ENCODE measurements around the gene XCR1. TPM values are rescaled to one million over a fixed set of nuclear protein-coding genes. Genes with fewer than 3 reads are reported as not detected.

Gene XCR1
- total and polyA plus RNA-seq, 9 of the 15 experiments (the other 6 are each of a cell fraction or from before 2014, with no cell fraction given): not detected

GRCh38 chr3:46025139-46025538 lies 2.1 kb downstream of the XCR1 start:
- no peak for ATAC-seq
- Histone ChIP-seq H3K27me3 (ENCODE audit: control insufficient read depth in 2 of 2, insufficient read depth in 2 of 2, low read length in 2 of 2) (peaks cover 6 to 15% of the 10 kb centered on the region in 2 experiments; a peak in 4 of 5 replicates), H3K27ac (ENCODE audit: extremely low read depth, low read depth, low read length) (no peak overlapping the region), H2AFZ (ENCODE audit: low read depth, low read length) (no peak overlapping the region), H3K4me1 (replicated peaks in 1 of 2; ENCODE audit: control insufficient read depth in 2 of 2, insufficient read depth in 2 of 2, low read length in 2 of 2) (peaks cover 2 to 12% of the 10 kb centered on the region in 2 experiments; a peak in 3 of 5 replicates), H3K79me2 (ENCODE audit: control insufficient read depth, insufficient read depth, low read length) (no peaks in the 10 kb centered on the region), H3K4me3 (no peak overlapping the region), H4K20me1 (replicated peaks; ENCODE audit: control insufficient read depth, insufficient read depth, low read length) (no peaks in the 10 kb centered on the region), H3K9me3 (replicated peaks; ENCODE audit: control insufficient read depth, insufficient read depth, low read depth, low read length) (peaks cover 4% of the 10 kb centered on the region; the same call in 1 of the 2 replicates), H3K36me3 (ENCODE audit: control insufficient read depth, insufficient read depth, low read length) (no peaks in the 10 kb centered on the region), H3K4me2 (ENCODE audit: insufficient read depth, low read length) (no peak overlapping the region), H3K9me1 (ENCODE audit: control insufficient read depth, insufficient read depth, low read length) (no peaks in the 10 kb centered on the region), H3K9ac (ENCODE audit: insufficient read depth in 1 of 2, low read depth in 2 of 2, low read length in 2 of 2) (no peak overlapping the region)
- whole genome bisulfite sequencing (ENCODE audit: insufficient coverage, low coverage, missing lambda C conversion rate): 0% methylated on average over 1 of the region's 1 CpG
- BruUV-seq (replicated peaks): no TSS peak
- POLR2A ChIA-PET: no interaction called here
- in situ Hi-C loops (cut with MboI): no loop called here
- FAIRE-seq: no peak
- intact Hi-C loops (cut with micrococcal nuclease): no loop called here
- no peak for DNase-seq (ENCODE audit: extremely low read depth in 1 of 4, low spot score in 3 of 4)
- CTCF ChIA-PET (ENCODE audit: low intra/inter-chr PET ratio): no interaction called here
- TF ChIP-seq PML (IDR thresholded peaks at IDR 0.05; ENCODE audit: low read length): no peak
- TF ChIP-seq MBD2 (IDR thresholded peaks at IDR 0.05; ENCODE audit: borderline replicate concordance, low read depth): no peak
- no peak for TF ChIP-seq SAP30 (IDR thresholded peaks at IDR 0.05; ENCODE audit: borderline replicate concordance, insufficient read depth, low read depth, low read length, poor library complexity, severe bottlenecking)
- no peak for TF ChIP-seq ZBTB7A (IDR thresholded peaks at IDR 0.05; ENCODE audit: borderline replicate concordance, control insufficient read depth, low read depth, low read length)
- no peak for TF ChIP-seq RBM39 (optimal IDR thresholded peaks at IDR 0.05; ENCODE audit: low read depth, low read length)
- no peak for TF ChIP-seq SIN3B (IDR thresholded peaks at IDR 0.05; ENCODE audit: low read depth)
- no peak for TF ChIP-seq ZNF277 (CRISPR knock-in tag; IDR thresholded peaks at IDR 0.05; ENCODE audit: borderline replicate concordance)
- TF ChIP-seq ZHX1 (conservative IDR thresholded peaks at IDR 0.05; ENCODE audit: low read length): no peak
- TF ChIP-seq NR3C1 (CRISPR knock-in tag; IDR thresholded peaks at IDR 0.05): no peak
- TF ChIP-seq HNRNPK (IDR thresholded peaks at IDR 0.05; ENCODE audit: low read depth, low read length, poor library complexity, severe bottlenecking): no peak
- TF ChIP-seq ZNF239 (CRISPR knock-in tag; IDR thresholded peaks at IDR 0.05): no peak
- TF ChIP-seq CREB5 (CRISPR knock-in tag; IDR thresholded peaks at IDR 0.05): no peak
- no peak for TF ChIP-seq KHSRP (IDR thresholded peaks at IDR 0.05)
- TF ChIP-seq ZNF124 (CRISPR knock-in tag; IDR thresholded peaks at IDR 0.05): no peak
- no peak for TF ChIP-seq RB1 (IDR thresholded peaks at IDR 0.05; ENCODE audit: low read depth)
- no peak for TF ChIP-seq CBX8 (IDR thresholded peaks at IDR 0.05; ENCODE audit: borderline replicate concordance, extremely low read depth, low read depth, low read length, poor library complexity, severe bottlenecking)
- TF ChIP-seq FOXP1 (CRISPR knock-in tag; IDR thresholded peaks at IDR 0.05): no peak
- no peak for TF ChIP-seq NR2F6 (CRISPR knock-in tag; IDR thresholded peaks at IDR 0.05)

All from K562 (cell line).